Measurements from ENCODE around the gene UGT2A3. TPM values are rescaled to one million over a fixed set of nuclear protein-coding genes. Genes with fewer than 3 reads are reported as not detected.

UGT2A3 gene
- total RNA-seq, 1 experiment from 2014 or later = 0.11 TPM

DNA sequence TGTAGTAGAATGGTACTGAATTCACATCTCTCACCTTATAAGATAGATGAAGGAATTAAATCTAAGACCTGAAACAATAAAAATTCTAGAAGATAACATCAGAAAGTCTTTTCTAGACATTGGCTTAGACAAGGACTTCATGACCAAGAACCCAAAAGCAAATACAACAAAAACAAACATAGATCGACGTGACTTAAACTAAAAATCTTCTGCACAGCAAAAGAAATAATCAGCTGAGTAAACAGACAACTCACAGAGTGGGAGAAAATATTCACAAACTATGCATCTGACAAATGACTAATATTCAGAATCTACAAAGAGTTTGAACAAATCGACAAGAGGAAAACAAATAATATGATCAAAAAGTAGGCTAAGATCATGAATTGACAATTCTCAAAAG, 38.8 kb downstream of the UGT2A3 start:
- Mint-ChIP-seq H3K36me3 (no peaks in the 10 kb centered on the region), H3K4me1 (peaks cover 22% of the 10 kb centered on the region), H3K27me3 (ENCODE audit: low read depth) (no peaks in the 10 kb centered on the region), H3K9me3 (peaks cover 11% of the 10 kb centered on the region), H3K4me3 (no peak overlapping the region), H3K27ac (no peak overlapping the region)
- DNase-seq (ENCODE audit: low spot score) (no peak), ATAC-seq (no peak)
- CTCF ChIA-PET = no interaction called here
- POLR2A ChIA-PET = no interaction called here
- TF ChIP-seq ZNF416 (CRISPR knock-in tag; IDR thresholded peaks at IDR 0.05) = no peak
- TF ChIP-seq PRDM15 (CRISPR knock-in tag; IDR thresholded peaks at IDR 0.05) = no peak
- TF ChIP-seq ZNF396 (CRISPR knock-in tag; IDR thresholded peaks at IDR 0.05; ENCODE audit: borderline replicate concordance) = no peak
- TF ChIP-seq MAX (CRISPR knock-in tag; IDR thresholded peaks at IDR 0.05) = no peak
- TF ChIP-seq JAZF1 (CRISPR knock-in tag; IDR thresholded peaks at IDR 0.05) = no peak
- no peak for TF ChIP-seq FOXP4 (CRISPR knock-in tag; IDR thresholded peaks at IDR 0.05)
- TF ChIP-seq, protein P1, sequence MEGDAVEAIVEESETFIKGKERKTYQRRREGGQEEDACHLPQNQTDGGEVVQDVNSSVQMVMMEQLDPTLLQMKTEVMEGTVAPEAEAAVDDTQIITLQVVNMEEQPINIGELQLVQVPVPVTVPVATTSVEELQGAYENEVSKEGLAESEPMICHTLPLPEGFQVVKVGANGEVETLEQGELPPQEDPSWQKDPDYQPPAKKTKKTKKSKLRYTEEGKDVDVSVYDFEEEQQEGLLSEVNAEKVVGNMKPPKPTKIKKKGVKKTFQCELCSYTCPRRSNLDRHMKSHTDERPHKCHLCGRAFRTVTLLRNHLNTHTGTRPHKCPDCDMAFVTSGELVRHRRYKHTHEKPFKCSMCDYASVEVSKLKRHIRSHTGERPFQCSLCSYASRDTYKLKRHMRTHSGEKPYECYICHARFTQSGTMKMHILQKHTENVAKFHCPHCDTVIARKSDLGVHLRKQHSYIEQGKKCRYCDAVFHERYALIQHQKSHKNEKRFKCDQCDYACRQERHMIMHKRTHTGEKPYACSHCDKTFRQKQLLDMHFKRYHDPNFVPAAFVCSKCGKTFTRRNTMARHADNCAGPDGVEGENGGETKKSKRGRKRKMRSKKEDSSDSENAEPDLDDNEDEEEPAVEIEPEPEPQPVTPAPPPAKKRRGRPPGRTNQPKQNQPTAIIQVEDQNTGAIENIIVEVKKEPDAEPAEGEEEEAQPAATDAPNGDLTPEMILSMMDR (IDR thresholded peaks at IDR 0.05) = no peak

DNA sequence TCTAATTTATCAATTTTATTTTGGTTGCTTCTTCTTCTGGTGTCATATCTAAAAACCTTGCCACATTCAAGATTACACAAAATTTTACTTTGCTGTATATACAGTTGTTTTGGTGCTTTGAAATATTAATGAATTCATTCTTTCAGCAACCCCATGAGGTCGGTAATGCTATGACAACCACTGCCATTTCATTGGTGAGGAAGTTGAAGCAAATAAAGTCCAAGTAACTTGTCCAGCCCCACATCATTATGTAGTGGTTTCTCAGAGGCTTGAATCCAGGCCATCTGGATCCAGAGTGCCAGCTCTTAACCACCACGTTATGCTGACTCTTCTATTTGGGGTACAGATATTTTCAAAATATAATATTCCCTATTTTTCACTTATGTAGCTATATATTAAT, 42.2 kb downstream of the UGT2A3 start:
- DNase-seq (ENCODE audit: low spot score) = no peak
- ChIA-PET CTCF (no interaction called here), POLR2A (no interaction called here)
- no peak for TF ChIP-seq ZNF121 (CRISPR knock-in tag; IDR thresholded peaks at IDR 0.05)
- no peak for TF ChIP-seq SMAD3 (CRISPR knock-in tag; IDR thresholded peaks at IDR 0.05; ENCODE audit: borderline replicate concordance)
- TF ChIP-seq TCF7 (CRISPR knock-in tag; IDR thresholded peaks at IDR 0.05; ENCODE audit: low read depth) = no peak
- no peak for TF ChIP-seq NFE2L1 (CRISPR knock-in tag; IDR thresholded peaks at IDR 0.05)
- TF ChIP-seq CREM (CRISPR knock-in tag; IDR thresholded peaks at IDR 0.05) = no peak
- TF ChIP-seq ZNF416 (CRISPR knock-in tag; IDR thresholded peaks at IDR 0.05) = no peak
- TF ChIP-seq, protein P2, sequence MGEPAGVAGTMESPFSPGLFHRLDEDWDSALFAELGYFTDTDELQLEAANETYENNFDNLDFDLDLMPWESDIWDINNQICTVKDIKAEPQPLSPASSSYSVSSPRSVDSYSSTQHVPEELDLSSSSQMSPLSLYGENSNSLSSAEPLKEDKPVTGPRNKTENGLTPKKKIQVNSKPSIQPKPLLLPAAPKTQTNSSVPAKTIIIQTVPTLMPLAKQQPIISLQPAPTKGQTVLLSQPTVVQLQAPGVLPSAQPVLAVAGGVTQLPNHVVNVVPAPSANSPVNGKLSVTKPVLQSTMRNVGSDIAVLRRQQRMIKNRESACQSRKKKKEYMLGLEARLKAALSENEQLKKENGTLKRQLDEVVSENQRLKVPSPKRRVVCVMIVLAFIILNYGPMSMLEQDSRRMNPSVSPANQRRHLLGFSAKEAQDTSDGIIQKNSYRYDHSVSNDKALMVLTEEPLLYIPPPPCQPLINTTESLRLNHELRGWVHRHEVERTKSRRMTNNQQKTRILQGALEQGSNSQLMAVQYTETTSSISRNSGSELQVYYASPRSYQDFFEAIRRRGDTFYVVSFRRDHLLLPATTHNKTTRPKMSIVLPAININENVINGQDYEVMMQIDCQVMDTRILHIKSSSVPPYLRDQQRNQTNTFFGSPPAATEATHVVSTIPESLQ (CRISPR knock-in tag; IDR thresholded peaks at IDR 0.05) = no peak
- TF ChIP-seq ZNF423 (CRISPR knock-in tag; IDR thresholded peaks at IDR 0.05) = no peak
- TF ChIP-seq, protein P3, sequence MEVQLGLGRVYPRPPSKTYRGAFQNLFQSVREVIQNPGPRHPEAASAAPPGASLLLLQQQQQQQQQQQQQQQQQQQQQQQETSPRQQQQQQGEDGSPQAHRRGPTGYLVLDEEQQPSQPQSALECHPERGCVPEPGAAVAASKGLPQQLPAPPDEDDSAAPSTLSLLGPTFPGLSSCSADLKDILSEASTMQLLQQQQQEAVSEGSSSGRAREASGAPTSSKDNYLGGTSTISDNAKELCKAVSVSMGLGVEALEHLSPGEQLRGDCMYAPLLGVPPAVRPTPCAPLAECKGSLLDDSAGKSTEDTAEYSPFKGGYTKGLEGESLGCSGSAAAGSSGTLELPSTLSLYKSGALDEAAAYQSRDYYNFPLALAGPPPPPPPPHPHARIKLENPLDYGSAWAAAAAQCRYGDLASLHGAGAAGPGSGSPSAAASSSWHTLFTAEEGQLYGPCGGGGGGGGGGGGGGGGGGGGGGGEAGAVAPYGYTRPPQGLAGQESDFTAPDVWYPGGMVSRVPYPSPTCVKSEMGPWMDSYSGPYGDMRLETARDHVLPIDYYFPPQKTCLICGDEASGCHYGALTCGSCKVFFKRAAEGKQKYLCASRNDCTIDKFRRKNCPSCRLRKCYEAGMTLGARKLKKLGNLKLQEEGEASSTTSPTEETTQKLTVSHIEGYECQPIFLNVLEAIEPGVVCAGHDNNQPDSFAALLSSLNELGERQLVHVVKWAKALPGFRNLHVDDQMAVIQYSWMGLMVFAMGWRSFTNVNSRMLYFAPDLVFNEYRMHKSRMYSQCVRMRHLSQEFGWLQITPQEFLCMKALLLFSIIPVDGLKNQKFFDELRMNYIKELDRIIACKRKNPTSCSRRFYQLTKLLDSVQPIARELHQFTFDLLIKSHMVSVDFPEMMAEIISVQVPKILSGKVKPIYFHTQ (CRISPR knock-in tag; IDR thresholded peaks at IDR 0.05) = no peak
- TF ChIP-seq MXD4 (CRISPR knock-in tag; IDR thresholded peaks at IDR 0.05; ENCODE audit: borderline replicate concordance) = no peak
- TF ChIP-seq IRF2 (CRISPR knock-in tag; IDR thresholded peaks at IDR 0.05; ENCODE audit: borderline replicate concordance, low read depth) = no peak
- TF ChIP-seq, protein P4, sequence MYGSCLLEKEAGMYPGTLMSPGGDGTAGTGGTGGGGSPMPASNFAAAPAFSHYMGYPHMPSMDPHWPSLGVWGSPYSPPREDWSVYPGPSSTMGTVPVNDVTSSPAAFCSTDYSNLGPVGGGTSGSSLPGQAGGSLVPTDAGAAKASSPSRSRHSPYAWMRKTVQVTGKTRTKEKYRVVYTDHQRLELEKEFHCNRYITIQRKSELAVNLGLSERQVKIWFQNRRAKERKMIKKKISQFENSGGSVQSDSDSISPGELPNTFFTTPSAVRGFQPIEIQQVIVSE (CRISPR knock-in tag; IDR thresholded peaks at IDR 0.05; ENCODE audit: borderline replicate concordance) = no peak
- TF ChIP-seq, protein P5, sequence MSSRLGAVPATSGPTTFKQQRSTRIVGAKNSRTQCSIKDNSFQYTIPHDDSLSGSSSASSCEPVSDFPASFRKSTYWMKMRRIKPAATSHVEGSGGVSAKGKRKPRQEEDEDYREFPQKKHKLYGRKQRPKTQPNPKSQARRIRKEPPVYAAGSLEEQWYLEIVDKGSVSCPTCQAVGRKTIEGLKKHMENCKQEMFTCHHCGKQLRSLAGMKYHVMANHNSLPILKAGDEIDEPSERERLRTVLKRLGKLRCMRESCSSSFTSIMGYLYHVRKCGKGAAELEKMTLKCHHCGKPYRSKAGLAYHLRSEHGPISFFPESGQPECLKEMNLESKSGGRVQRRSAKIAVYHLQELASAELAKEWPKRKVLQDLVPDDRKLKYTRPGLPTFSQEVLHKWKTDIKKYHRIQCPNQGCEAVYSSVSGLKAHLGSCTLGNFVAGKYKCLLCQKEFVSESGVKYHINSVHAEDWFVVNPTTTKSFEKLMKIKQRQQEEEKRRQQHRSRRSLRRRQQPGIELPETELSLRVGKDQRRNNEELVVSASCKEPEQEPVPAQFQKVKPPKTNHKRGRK (CRISPR knock-in tag; IDR thresholded peaks at IDR 0.05; ENCODE audit: borderline replicate concordance) = no peak
- ATAC-seq = no peak
- peaks cover 56% of the 10 kb centered on the region for H3K4me1 Mint-ChIP-seq
- no peaks in the 10 kb centered on the region for H3K36me3 Mint-ChIP-seq
- H3K27ac Mint-ChIP-seq = no peak overlapping the region
- H3K27me3 Mint-ChIP-seq (ENCODE audit: low read depth) = no peaks in the 10 kb centered on the region
- no peak overlapping the region for H3K4me3 Mint-ChIP-seq
- H3K9me3 Mint-ChIP-seq = peaks cover 11% of the 10 kb centered on the region

Data from WTC11 (cell line).